A549 treated with CpdA at 1 μM for 4 hours (cell line): ENCODE results near the gene EML4. TPM values are rescaled to one million over a fixed set of nuclear protein-coding genes. Genes with fewer than 3 reads are reported as not detected.

ENCODE experiments used
- total RNA-seq: library from RNA; stranded (reverse); fragments of 200-300 nt; extraction: Qiagen RNA extraction; gene quantifications from 5 replicates; pipeline ENCODE4 v1.2.3, GENCODE V29; 2022; ENCODE audit warnings: low read depth

EML4 gene, protein sequence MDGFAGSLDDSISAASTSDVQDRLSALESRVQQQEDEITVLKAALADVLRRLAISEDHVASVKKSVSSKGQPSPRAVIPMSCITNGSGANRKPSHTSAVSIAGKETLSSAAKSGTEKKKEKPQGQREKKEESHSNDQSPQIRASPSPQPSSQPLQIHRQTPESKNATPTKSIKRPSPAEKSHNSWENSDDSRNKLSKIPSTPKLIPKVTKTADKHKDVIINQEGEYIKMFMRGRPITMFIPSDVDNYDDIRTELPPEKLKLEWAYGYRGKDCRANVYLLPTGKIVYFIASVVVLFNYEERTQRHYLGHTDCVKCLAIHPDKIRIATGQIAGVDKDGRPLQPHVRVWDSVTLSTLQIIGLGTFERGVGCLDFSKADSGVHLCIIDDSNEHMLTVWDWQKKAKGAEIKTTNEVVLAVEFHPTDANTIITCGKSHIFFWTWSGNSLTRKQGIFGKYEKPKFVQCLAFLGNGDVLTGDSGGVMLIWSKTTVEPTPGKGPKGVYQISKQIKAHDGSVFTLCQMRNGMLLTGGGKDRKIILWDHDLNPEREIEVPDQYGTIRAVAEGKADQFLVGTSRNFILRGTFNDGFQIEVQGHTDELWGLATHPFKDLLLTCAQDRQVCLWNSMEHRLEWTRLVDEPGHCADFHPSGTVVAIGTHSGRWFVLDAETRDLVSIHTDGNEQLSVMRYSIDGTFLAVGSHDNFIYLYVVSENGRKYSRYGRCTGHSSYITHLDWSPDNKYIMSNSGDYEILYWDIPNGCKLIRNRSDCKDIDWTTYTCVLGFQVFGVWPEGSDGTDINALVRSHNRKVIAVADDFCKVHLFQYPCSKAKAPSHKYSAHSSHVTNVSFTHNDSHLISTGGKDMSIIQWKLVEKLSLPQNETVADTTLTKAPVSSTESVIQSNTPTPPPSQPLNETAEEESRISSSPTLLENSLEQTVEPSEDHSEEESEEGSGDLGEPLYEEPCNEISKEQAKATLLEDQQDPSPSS
- 26.1 to 34.2 TPM (median 29.0 TPM) in 5 replicates for total RNA-seq

DNA sequence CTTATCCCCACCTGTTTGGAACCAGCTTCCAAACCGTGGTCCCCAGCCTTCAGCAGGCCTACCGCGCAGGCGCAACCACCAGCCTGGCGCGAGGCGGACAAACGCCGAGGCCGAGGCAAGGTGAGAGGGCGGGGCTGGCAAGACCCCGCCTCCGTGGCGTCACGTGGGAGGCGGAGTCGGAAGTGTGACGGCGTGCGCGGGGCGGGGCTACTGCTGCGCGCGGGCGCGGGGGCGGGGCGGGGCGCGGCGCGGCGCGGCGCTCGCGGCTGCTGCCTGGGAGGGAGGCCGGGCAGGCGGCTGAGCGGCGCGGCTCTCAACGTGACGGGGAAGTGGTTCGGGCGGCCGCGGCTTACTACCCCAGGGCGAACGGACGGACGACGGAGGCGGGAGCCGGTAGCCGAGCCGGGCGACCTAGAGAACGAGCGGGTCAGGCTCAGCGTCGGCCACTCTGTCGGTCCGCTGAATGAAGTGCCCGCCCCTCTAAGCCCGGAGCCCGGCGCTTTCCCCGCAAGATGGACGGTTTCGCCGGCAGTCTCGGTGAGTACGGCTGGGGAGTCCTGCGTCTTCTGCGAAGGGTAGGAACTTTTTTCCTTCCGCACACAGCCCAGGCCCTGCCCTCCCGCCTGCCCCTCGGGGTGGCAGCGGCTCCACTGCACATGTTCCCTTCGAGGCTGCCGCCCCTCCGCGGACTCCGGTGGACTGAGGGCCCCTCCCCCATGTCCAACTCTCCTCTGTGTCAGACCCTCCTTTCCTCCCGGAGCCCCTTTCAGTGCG is at the start of gene EML4:
TSS of gene EML4 (plus strand) at position 254 of the 774 bp plus-strand sequence. CDS start at position 513, 259 bp downstream.

GRCh38 chr2:42360890-42361727 is 192.0 kb downstream of the EML4 start, which contains the start of gene COX7A2L:
Gene COX7A2L (minus strand): TSS chr2:42361217. CDS start chr2:42361161, 56 bp downstream.

Other genes starting within 250 kb of the EML4 start
- 27.9 to 33.8 TPM (median 30.5 TPM) in 5 replicates for gene PKDCC, start 121.3 kb upstream of the EML4 start, total RNA-seq
- gene COX7A2L, start 191.9 kb downstream of the EML4 start, total RNA-seq, result 159 to 193 TPM (median 162 TPM) in 5 replicates